HG02642 (cell line): Measurements from ENCODE around the gene CD9.

Experiments used
- ATAC-seq: cut with Tn5 transposase; IDR thresholded peaks from one replicate; pipeline ENCODE4 v1.9.1; 2021; ENCODE audit warnings: mild to moderate bottlenecking; ENCODE audit not compliant: unreplicated experiment, poor library complexity

Gene CD9

DNA sequence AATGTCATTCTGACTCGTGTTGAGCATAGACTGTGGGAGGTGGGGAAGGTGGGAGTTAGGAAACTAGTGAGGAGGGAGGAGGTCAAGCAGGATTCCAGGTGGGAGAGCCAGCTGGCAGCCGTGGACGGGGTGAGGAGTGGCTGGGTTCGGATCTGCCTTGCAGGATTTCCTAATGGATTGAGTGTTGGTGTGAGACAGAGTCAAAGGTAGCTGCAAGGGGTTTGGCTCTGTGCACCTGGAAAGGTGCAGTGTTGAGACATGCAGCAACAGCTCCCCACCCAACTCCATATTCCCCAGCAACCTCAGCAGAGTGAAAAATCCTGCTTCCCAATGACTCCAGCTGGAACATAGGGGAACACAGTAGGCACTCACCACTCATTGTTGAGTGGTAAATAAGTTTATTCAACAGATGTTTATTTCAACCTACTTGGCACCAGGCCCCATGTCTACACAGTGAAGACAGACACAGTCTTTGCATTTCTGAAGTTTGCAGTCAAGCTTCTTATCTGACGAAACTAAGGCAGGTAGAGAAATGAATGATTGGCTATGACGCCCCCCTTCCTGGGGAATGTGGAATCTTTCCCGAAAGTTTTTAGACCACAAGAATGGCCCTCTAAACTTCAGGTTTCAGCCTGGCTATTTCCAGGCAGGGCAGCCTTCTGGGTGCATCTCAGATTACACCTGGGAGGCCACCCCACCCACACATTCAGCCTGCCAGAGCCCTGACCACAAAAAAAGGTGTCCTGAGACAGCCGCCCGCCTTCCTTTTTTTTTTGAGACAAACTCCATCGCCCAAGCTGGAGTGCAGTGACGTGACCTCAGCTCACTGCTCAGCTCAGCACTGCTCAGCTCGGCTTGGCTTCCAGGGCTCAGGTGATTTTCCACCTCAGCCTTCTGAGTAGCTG is 72.4 kb downstream of the CD9 start:
- no peak for ATAC-seq

DNA sequence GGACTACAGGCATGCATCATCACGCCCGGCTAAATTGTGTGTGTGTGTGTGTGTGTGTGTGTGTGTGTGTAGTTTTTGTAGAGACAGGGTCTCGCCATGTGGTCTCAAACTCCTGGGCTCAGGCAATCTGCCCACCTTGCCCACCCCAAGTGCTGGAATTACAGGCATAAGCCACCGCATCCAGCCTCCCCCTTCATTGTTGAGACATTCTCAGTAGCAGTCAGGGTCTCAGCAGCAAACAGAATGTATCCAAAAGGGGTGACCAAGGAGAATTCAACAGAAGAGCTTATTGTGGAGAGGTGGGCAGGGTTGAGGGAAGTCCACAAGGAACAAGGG is 73.0 kb downstream of the CD9 start:
- no peak for ATAC-seq

DNA sequence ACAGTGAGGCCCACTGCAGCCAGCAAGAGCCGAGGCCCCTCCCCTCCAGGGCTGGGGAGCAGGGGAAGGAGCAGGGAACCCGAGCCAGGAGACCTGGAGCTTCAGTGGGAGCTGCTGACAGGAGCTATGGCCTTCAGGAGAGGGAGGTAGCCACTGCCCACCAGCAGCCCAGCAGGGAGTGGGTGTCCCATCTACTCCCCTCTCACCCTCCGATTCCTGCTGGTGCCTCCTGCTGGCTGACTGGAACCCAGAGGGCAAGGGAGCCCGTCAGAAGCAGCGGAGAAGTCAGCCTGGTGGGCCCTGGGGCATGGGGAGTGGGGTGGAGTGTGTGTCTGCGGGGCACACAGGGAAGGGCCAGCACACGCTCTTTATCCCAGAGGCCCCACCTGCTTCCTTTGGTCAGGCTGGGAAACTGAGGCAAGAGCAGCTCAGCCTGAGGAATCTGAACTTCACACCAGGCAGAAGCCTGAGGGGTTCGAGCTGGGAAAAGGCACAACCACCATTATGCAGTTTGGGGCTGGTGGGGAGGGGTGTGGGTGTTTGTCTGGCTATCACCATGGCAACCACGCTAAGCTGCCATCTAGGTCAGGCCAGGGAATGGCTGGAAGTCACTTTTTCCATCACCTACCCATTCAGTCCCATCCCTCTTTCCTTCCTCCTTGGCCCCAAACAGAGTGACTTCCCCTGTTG is 73.5 kb downstream of the CD9 start:
- ATAC-seq, result no peak

GRCh38 chr12:6274231-6275221 is 74.3 kb downstream of the CD9 start:
- no peak for ATAC-seq

- ATAC-seq, result no peak
These were observed 76.0 kb downstream of the CD9 start for GRCh38 chr12:6275928-6276887.

DNA sequence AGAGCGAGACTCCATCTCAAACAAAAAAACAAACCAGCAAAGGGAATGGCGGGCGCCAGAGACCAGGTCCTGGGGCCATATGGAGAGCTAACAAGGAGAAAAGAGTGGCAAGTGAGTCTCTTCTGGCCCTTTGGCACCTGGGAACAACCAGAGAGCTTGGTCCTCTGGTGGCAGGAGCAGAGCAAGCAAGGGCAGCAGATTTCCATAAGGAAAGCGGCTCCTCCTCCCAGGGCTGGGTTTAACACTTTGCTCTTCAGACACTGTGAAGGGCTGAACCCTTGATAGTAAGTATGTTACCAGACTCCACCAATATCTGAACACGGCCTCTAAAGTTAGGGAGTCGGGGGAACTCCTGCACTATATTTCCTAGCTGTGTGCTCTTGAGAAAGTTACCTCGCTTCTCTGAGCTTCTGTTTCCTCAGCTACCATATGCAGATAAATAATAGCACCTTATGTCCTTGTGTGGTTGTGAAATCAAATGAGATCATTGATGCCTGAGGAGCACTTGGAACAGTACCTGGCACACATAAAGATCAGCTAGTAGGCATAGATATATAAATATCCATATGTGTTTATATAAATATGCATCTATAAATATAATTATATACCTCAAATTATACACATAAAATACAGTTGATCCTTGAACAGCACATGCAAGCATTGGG is 76.9 kb downstream of the CD9 start:
- ATAC-seq, result no peak

DNA sequence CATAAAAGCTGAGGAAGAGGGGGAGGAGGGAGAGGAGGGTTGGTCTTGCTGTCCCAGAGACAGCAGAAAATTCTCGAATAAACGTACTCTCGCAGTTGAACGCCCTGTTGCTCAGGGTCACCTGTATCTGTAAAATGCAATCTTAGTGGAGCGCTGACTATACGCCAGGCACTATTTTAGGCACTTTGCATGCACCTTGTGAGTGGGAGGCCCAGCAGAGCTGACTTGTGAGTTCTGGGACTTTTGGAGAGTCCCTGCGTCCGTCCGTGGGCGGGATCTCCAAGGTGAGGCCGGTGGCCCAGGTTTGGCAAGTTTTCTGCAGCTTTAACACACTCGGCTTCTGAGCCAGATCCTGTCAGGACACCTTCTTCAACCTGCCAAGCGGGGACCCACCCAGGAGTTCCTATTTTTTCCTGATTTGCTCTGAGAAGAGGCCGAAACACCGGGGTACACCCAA is 77.8 kb downstream of the CD9 start:
- peak; percentile 28 for ATAC-seq

- ATAC-seq, result peak; percentile 79
These were observed 78.4 kb downstream of the CD9 start for GRCh38 chr12:6278439-6279255.

GRCh38 chr12:6279256-6279628 is 79.0 kb downstream of the CD9 start:
- ATAC-seq, result no peak

DNA sequence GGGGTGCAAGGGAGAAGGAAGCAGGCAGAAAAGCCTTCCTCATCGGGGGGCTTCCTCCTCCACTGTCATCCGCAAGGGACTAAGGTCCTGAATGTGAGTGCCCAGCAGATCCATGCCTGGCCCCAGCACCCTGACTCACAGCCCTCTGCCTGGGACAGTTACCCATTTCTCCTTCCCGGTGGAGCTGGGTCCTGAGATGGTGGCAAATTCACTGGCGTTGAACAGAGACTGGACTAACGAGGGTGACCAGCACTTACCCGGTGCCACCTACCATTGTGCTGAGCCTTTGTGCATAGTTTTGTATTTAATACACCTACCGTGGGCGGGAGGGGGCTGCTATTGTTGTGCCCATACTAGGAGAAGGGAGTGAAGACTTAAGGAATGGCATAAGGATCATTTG is 79.4 kb downstream of the CD9 start:
- ATAC-seq, result no peak

- ATAC-seq, result no peak
These were observed 79.9 kb downstream of the CD9 start for GRCh38 chr12:6280053-6280469.

DNA sequence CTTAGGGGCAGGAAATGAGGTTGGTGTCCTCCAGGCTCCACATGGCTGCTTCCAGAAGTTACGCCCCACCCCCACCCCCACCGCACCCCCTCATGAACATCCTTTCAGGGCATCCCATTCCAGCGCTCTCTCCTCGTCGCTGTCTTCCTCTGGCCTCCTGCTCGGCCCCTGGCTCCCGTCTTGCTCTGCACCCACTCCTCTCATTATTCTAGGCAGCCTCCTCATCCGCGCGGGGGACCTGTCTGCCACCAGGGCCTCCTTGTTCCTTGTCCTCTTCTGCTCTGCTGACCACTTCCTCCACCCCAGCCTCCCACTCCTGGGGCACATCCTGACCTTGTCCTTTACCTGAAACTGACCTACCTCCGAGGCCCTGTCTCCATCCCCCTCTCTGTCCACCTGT is 80.5 kb downstream of the CD9 start:
- ATAC-seq, result no peak

- ATAC-seq, result no peak
These were observed 81.0 kb downstream of the CD9 start for GRCh38 chr12:6281081-6281809.

GRCh38 chr12:6282453-6282840 is 82.2 kb downstream of the CD9 start:
- ATAC-seq, result no peak

- no peak for ATAC-seq
These were observed 84.1 kb downstream of the CD9 start for GRCh38 chr12:6284273-6284672.

- ATAC-seq, result peak; percentile 66
These were observed 84.9 kb downstream of the CD9 start for GRCh38 chr12:6285063-6285477.

GRCh38 chr12:6285532-6286306 is 85.5 kb downstream of the CD9 start:
- ATAC-seq, result no peak
